GM12878 (cell line): Measurements from ENCODE around the gene RAB44. TPM values are rescaled to one million over a fixed set of nuclear protein-coding genes. Genes with fewer than 3 reads are reported as not detected.

Source experiments
- ATAC-seq: fragments of 200-7000 bp; cut with Tn5 transposase; 3 replicates; pipeline ENCODE4 v1.9.1; 2020; ENCODE audit warnings: mild to moderate bottlenecking, moderate library complexity
- BruUV-seq: library from RNA; stranded (reverse); fragments of 400-500 nt; replicated peaks from 2 replicates; lab custom pipeline; 2021; lab: Mats Ljungman, UMichigan
- CTCF ChIA-PET: fragments of 300-600 bp; sonication (Branson Sonifier 250); formaldehyde crosslinking; extraction: SDS; loops from one replicate; lab custom pipeline; 2021; ENCODE audit warnings: inconsistent platforms; lab: Yijun Ruan, JAX
- POLR2A ChIA-PET: fragments of 350-600 bp; formaldehyde crosslinking; extraction: SDS; loops from one replicate; lab custom pipeline; 2021; ENCODE audit warnings: inconsistent platforms; lab: Charles Lee
- RAD21 ChIA-PET: fragments of 300-600 bp; sonication (Branson Sonifier 250); formaldehyde crosslinking; loops from one replicate; lab custom pipeline; 2023; ENCODE audit warnings: antibody characterized with exemption; ENCODE audit not compliant: unreplicated experiment; lab: Charles Lee
- SMC1A ChIA-PET: fragments of 300-600 bp; sonication (Branson Sonifier 250); formaldehyde crosslinking; loops from one replicate; lab custom pipeline; 2023; ENCODE audit not compliant: unreplicated experiment, uncharacterized antibody; lab: Charles Lee
- DNase-seq: peaks from one replicate; pipeline ENCODE4 v3.0.0-alpha.2; 2011; ENCODE audit warnings: low read depth, low spot score
- FAIRE-seq: peaks from 3 replicates; lab custom pipeline; 2011; peaks lifted over from hg19 to GRCh38; lab: Jason Lieb, UNC
- H2AFZ ChIP-seq: 2 replicates; pipeline ENCODE4 v1.6.0; 2011; ENCODE audit warnings: low read depth, low read length, control low read depth; ENCODE audit not compliant: control insufficient read depth
- H3K27ac ChIP-seq: 2 replicates; pipeline ENCODE4 v1.5.1; 2011; ENCODE audit warnings: control low read depth; ENCODE audit not compliant: control insufficient read depth, insufficient read depth
- H3K27me3 ChIP-seq, 2 experiments: replicated peaks in 1 of 2; 2 replicates each; pipeline versions ENCODE4 v1.6.0 to v1.6.1; 2011; ENCODE audit warnings: low read length in 1 of 2; ENCODE audit not compliant: control insufficient read depth in 2 of 2, insufficient read depth in 2 of 2
- H3K36me3 ChIP-seq, 2 experiments: 2 replicates each; pipeline ENCODE4 v1.5.1; 2011; ENCODE audit warnings: low read length in 1 of 2; ENCODE audit not compliant: control insufficient read depth in 2 of 2, insufficient read depth in 2 of 2
- H3K4me1 ChIP-seq: 2 replicates; pipeline ENCODE4 v1.6.1; 2011; ENCODE audit warnings: mild to moderate bottlenecking, low read length, moderate library complexity, mixed read lengths; ENCODE audit not compliant: control insufficient read depth, insufficient read depth
- H3K4me2 ChIP-seq: 2 replicates; pipeline ENCODE4 v1.6.0; 2011; ENCODE audit warnings: control low read depth; ENCODE audit not compliant: control insufficient read depth, insufficient read depth
- H3K4me3 ChIP-seq: fragments of 200-600 bp; sonication (generic); 2 replicates; pipeline ENCODE4 v1.5.1; 2016
- H3K79me2 ChIP-seq: 2 replicates; pipeline ENCODE4 v1.6.0; 2011; ENCODE audit warnings: low read length; ENCODE audit not compliant: control insufficient read depth, insufficient read depth
- H3K9ac ChIP-seq: 2 replicates; pipeline ENCODE4 v1.8.0; 2011; ENCODE audit warnings: low read length, control low read depth, mixed read lengths; ENCODE audit not compliant: control insufficient read depth, insufficient read depth
- H3K9me3 ChIP-seq: replicated peaks from 3 replicates; pipeline ENCODE4 v1.5.1; 2011; ENCODE audit warnings: mild to moderate bottlenecking, low read length; ENCODE audit not compliant: control insufficient read depth, insufficient read depth
- H4K20me1 ChIP-seq: 2 replicates; pipeline ENCODE4 v1.6.0; 2011; ENCODE audit not compliant: control insufficient read depth, insufficient read depth
- PRDM15 ChIP-seq: fragments of 450-650 bp; formaldehyde crosslinking; IDR thresholded peaks from 2 replicates; pipeline ENCODE4 v1.4.0; 2020; ENCODE audit warnings: mild to moderate bottlenecking, moderate library complexity
- SKIL ChIP-seq: fragments of 450-650 bp; IDR thresholded peaks from 2 replicates; pipeline ENCODE4 v1.6.1; 2017; ENCODE audit warnings: mild to moderate bottlenecking, low read depth, inconsistent platforms; ENCODE audit not compliant: poor library complexity, severe bottlenecking
- TCF3 ChIP-seq: IDR thresholded peaks from 2 replicates; pipeline ENCODE4 v1.6.1; 2012; ENCODE audit warnings: low read depth, mild to moderate bottlenecking, low read length, borderline replicate concordance; ENCODE audit not compliant: insufficient read depth
- YY1 ChIP-seq: IDR thresholded peaks from 2 replicates; pipeline ENCODE4 v1.6.1; 2011; ENCODE audit warnings: low read depth, mild to moderate bottlenecking, low read length
- ZBTB11 ChIP-seq: fragments of 450-650 bp; formaldehyde crosslinking; IDR thresholded peaks from 2 replicates; pipeline ENCODE4 v1.5.0; 2022; ENCODE audit warnings: mild to moderate bottlenecking, missing genetic modification characterization
- ZNF592 ChIP-seq: fragments of 450-650 bp; IDR thresholded peaks from 2 replicates; pipeline ENCODE4 v1.6.1; 2017; ENCODE audit warnings: mild to moderate bottlenecking, moderate library complexity
- WGBS: methylation state at CpG from one replicate; pipeline ENCODE4 v1.1.6; 2016; ENCODE audit warnings: low lambda C conversion rate; ENCODE audit not compliant: insufficient replicate concordance, insufficient coverage; ENCODE audit errors: missing lambda C conversion rate; 5-methylcytosine and 5-hydroxymethylcytosine counted together
- in situ Hi-C: fragments of 300-500 bp; cut with MboI; formaldehyde crosslinking; loops from 9 replicates; pipeline ENCODE4 v1.14.3; 2018; ENCODE audit warnings: mixed read lengths
- intact Hi-C: fragments of 100-400 bp; cut with micrococcal nuclease; formaldehyde crosslinking; loops from one replicate; pipeline ENCODE4 v1.14.2; 2022; ENCODE audit not compliant: unreplicated experiment
- polyA plus RNA-seq, 11 experiments: library from polyadenylated mRNA; depleted of rRNA in 4 of 11; unstranded in 6 of 11; stranded (reverse) in 5 of 11; fragments of >200 nt; fragmentation: Nextera tagmentation in 4 of 11; fragmentation: Illumina TruSeq in 1 of 11; extraction: Ambion mirVana in 4 of 11; extraction: Trizol in 1 of 11; gene quantifications; 1 replicate in 1 of 11; 2 replicates in 10 of 11; pipeline versions ENCODE4 v1.2.1 to v1.2.3, GENCODE V29; 2011 to 2016; ENCODE audit warnings: inconsistent platforms in 2 of 11, missing spikeins in 2 of 11, low read depth in 1 of 11
- total RNA-seq, 4 experiments: library from RNA; depleted of rRNA in 3 of 4; stranded (reverse); fragments of >200 nt in 3 of 4; fragmentation: Illumina TruSeq in 1 of 4; extraction: Trizol in 1 of 4; gene quantifications; 2 replicates each; pipeline versions ENCODE4 v1.2.1 to v1.2.3, GENCODE V29; 2013 to 2021

RAB44 gene
- total and polyA plus RNA-seq, 10 of the 15 experiments (the other 5 are each of a cell fraction or from before 2014, with no cell fraction given), result 0.01 to 0.08 (median 0.05) TPM; not detected in 2

DNA sequence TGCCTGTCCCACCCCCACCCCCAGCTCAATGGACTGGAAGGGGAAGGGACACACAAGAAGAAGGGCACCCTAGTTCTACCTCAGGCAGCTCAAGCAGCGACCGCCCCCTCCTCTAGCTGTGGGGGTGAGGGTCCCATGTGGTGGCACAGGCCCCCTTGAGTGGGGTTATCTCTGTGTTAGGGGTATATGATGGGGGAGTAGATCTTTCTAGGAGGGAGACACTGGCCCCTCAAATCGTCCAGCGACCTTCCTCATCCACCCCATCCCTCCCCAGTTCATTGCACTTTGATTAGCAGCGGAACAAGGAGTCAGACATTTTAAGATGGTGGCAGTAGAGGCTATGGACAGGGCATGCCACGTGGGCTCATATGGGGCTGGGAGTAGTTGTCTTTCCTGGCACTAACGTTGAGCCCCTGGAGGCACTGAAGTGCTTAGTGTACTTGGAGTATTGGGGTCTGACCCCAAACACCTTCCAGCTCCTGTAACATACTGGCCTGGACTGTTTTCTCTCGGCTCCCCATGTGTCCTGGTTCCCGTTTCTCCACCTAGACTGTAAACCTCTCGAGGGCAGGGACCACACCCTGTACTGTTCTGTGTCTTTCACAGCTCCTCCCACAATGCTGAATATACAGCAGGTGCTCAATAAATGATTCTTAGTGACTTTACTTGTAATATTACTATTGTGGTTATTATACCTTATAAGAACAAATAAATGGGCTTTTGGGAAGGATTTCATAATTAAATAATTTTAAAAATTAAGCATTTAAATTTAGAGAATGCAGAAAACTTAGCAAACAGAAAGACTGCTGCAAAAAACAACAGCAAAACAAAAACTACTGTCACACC is 10.7 kb upstream of the RAB44 start:
- in situ Hi-C loops (no loop called here), intact Hi-C loops (no loop called here)
- Histone ChIP-seq H2AFZ (no peak overlapping the region), H3K27me3 (no peaks in the 10 kb centered on the region), H3K9ac (no peak overlapping the region), H3K4me3 (no peak overlapping the region), H4K20me1 (peaks cover 15% of the 10 kb centered on the region), H3K27ac (no peak overlapping the region), H3K79me2 (peaks cover 30% of the 10 kb centered on the region), H3K4me2 (no peak overlapping the region), H3K36me3 (peaks cover 31 to 38% of the 10 kb centered on the region in 2 experiments), H3K4me1 (peaks cover 34% of the 10 kb centered on the region), H3K9me3 (no peaks in the 10 kb centered on the region; the same call in 2 of the 3 replicates)
- no peak for ATAC-seq
- FAIRE-seq, result no peak
- WGBS, result 91% methylated on average over 10 of the region's 10 CpGs
- CTCF ChIA-PET, result interaction anchor here (0.7 to 5.8 kb wide), 7 partner anchors 25 to 88 kb away, joined by 3 to 28 read pairs (median 3); no protein-coding TSS in a partner anchor
- SMC1A ChIA-PET, result interaction anchor here (0.8 to 11.2 kb wide), 5 partner anchors 20 to 70 kb away, joined by 3 to 120 read pairs (median 5); no protein-coding TSS in a partner anchor
- no TSS peak for BruUV-seq
- POLR2A ChIA-PET, result interaction anchor here (1.2 kb wide), 2 partner anchors 9 to 24 kb away, joined by 4 to 5 read pairs; no protein-coding TSS in a partner anchor
- DNase-seq, result no peak
- RAD21 ChIA-PET, result interaction anchor here (1.9 kb wide), 1 partner anchor 73 kb away, joined by 7 read pairs; no protein-coding TSS in a partner anchor
- TF ChIP-seq ZNF592 (no peak), PRDM15 (no peak), ZBTB11 (peak; percentile 37), SKIL (no peak), TCF3 (no peak), YY1 (0 out of 2 replicates have a peak, but pooled peaks have one; percentile 22)
